Stomach smooth muscle (tissue), 2 donors: ENCODE data around the gene MAPK11.

Source experiments
- H3K27ac ChIP-seq: one replicate; pipeline ENCODE4 v1.7.0; 2013; ENCODE audit warnings: mild to moderate bottlenecking, low read length, inconsistent platforms
- H3K27me3 ChIP-seq, 2 donors: one replicate each; pipeline ENCODE4 v1.7.0; 2013; ENCODE audit warnings: low read length in 2 of 2; ENCODE audit not compliant: insufficient read depth in 2 of 2, control insufficient read depth in 1 of 2
- H3K36me3 ChIP-seq, 2 donors: one replicate each; pipeline ENCODE4 v1.7.0; 2013; ENCODE audit warnings: low read length in 2 of 2; ENCODE audit not compliant: control insufficient read depth in 2 of 2, insufficient read depth in 2 of 2
- H3K4me1 ChIP-seq: one replicate; pipeline ENCODE4 v1.7.0; 2013; ENCODE audit warnings: low read length; ENCODE audit not compliant: control insufficient read depth, insufficient read depth
- H3K4me3 ChIP-seq, 2 donors: one replicate each; pipeline ENCODE4 v1.7.0; 2013; ENCODE audit warnings: low read length in 2 of 2
- H3K9ac ChIP-seq, 2 donors: one replicate each; pipeline ENCODE4 v1.7.0; 2013; ENCODE audit warnings: low read length in 2 of 2, mild to moderate bottlenecking in 1 of 2
- H3K9me3 ChIP-seq, 2 donors: one replicate each; pipeline ENCODE4 v1.7.0; 2013; ENCODE audit warnings: low read length in 2 of 2; ENCODE audit not compliant: control insufficient read depth in 2 of 2
- donor health status: healthy.
- donor health status: Pancreatic carcinoma.

Gene MAPK11

DNA sequence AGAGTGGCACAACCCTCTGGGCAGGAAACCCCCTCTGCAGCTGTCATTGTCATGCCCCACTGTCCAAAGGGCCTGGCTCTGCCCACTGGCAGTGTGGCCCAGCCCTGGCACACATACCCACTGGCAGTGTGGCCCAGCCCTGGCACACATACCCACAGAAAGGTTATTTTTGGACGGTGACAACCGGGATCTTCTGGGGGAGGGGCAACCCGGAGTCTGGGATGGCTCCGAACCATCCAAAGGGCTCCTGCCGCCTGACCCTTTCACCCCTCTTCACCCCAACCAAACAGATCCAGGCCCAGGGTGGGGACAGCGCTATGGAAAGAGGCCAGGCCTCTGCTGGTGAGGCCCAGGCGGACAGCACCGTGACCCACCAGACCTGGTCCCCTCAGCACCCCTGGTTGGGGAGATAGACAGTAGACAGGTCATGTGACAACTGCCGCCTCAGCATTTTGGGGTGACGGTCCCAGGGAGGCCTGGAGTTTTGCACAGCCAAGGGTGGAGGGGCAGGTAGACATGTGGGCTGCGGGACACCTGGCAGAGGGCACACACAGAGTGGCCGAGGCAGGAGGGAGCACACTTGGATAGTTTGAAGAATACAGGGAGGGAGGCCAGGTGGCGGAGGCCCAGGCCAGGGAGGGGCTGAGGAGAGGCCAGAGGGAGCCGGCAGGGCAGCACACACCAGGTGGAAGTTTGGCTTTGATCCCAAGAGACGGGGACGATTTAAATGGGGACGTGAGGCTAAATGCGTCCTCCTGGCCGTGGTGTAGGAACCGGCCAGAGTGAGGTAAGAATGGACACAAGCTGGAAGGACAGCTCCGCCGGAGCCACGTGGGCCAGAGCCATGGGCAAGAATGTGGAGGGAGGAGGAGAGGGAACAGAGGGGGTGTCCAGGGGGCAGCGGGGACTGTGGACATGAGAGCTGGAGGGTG, 11.6 kb downstream of the MAPK11 start:
- H3K36me3 ChIP-seq: no peaks in the 10 kb centered on the region
- H3K4me3 ChIP-seq: no peak overlapping the region
- peaks cover 2 to 13% of the 10 kb centered on the region in 2 donors for H3K27me3 ChIP-seq
- peaks cover 20% of the 10 kb centered on the region for H3K4me1 ChIP-seq
- H3K9ac ChIP-seq: no peak overlapping the region
- H3K27ac ChIP-seq: no peak overlapping the region
- no peaks in the 10 kb centered on the region for H3K9me3 ChIP-seq

- Histone ChIP-seq H3K9ac (no peak overlapping the region), H3K9me3 (no peaks in the 10 kb centered on the region), H3K4me3 (no peak overlapping the region), H3K27ac (no peak overlapping the region), H3K36me3 (no peaks in the 10 kb centered on the region), H3K27me3 (peaks cover 0 to 8% of the 10 kb centered on the region in 2 donors), H3K4me1 (peaks cover 20% of the 10 kb centered on the region)
Observed at GRCh38 chr22:50257451-50258360, 12.5 kb downstream of the MAPK11 start.

DNA sequence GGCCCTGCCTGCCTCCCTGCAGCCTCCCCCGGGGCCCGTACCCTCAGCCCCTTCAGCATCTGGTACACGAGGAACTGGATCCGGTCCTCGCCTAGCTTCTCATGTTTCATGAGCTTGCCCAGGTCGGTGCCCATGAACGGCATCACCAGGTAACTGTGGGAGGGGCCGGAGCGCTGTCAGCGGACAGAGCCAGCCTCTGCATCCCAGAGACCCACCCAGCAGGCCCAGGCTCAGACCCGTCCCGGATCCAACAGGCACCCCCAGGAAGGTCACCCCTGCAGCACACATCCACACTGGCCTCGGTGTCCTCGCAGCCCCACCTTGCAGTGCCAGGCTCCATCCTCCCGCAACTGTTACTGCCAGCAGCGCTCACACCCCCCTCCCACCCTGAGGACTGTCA, 13.1 kb downstream of the MAPK11 start:
- no peak overlapping the region for H3K27ac ChIP-seq
- peaks cover 17% of the 10 kb centered on the region for H3K4me1 ChIP-seq
- no peak overlapping the region for H3K9ac ChIP-seq
- no peaks in the 10 kb centered on the region for H3K9me3 ChIP-seq
- H3K36me3 ChIP-seq: no peaks in the 10 kb centered on the region
- no peak overlapping the region for H3K4me3 ChIP-seq
- H3K27me3 ChIP-seq: peaks cover 0 to 2% of the 10 kb centered on the region in 2 donors

- Histone ChIP-seq H3K27ac (no peak overlapping the region), H3K27me3 (no peaks in the 10 kb centered on the region), H3K9ac (no peak overlapping the region), H3K9me3 (no peaks in the 10 kb centered on the region), H3K36me3 (no peaks in the 10 kb centered on the region), H3K4me1 (peaks cover 22% of the 10 kb centered on the region), H3K4me3 (no peak overlapping the region)
Observed at GRCh38 chr22:50256258-50256862, 13.8 kb downstream of the MAPK11 start.

DNA sequence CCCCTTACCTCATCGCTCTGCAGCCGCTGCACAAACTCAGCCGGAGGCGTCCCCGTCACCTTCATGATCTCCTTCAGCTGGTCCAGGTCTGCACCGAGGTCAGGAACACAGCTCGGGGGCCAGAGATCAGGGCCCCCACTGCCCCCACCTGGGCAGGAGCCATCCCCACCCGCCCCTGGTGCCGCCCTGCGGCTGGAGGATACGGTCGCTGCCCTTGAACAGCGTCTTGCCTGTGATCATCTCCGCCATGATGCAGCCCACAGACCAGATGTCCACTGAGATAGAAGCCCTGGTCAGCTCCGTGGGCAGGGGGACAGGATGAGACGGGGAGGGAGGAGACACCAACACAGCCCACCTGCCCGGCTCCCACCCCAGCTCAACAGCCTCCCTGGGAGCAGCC, 14.6 kb downstream of the MAPK11 start:
- no peaks in the 10 kb centered on the region for H3K27me3 ChIP-seq
- H3K36me3 ChIP-seq: no peaks in the 10 kb centered on the region
- H3K9ac ChIP-seq: no peak overlapping the region

GRCh38 chr22:50255099-50255498, 15.1 kb downstream of the MAPK11 start:
- H3K27me3 ChIP-seq: no peaks in the 10 kb centered on the region
- no peak overlapping the region for H3K9ac ChIP-seq
- no peak overlapping the region for H3K27ac ChIP-seq
- peaks cover 23% of the 10 kb centered on the region for H3K4me1 ChIP-seq
- no peaks in the 10 kb centered on the region for H3K9me3 ChIP-seq
- H3K4me3 ChIP-seq: no peak overlapping the region
- H3K36me3 ChIP-seq: no peaks in the 10 kb centered on the region

More for the DNA sequence above, 14.6 kb downstream of the MAPK11 start:
- H3K27ac ChIP-seq: no peak overlapping the region
- no peaks in the 10 kb centered on the region for H3K9me3 ChIP-seq
- peaks cover 23% of the 10 kb centered on the region for H3K4me1 ChIP-seq
- no peak overlapping the region for H3K4me3 ChIP-seq

DNA sequence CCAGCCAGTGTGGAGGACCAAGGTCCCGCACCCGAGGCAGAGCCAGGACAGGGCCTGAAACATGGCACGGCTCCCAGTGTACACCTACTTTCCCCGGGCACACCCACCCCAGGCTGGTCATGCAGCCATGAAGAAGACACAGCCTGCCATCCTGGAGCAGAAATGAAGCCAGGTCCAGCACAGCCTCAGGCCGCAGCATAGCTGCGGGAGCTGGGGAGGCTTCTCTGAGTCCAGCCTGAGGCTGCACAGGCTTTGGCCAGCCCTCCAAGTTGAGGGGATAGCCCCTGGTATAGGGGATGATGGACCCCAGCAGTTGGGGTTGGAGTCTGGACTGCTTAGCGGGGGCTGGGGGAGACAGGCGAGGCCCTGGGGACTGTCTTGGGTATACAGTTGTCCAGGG, 16.2 kb downstream of the MAPK11 start:
- Histone ChIP-seq H3K4me3 (no peak overlapping the region), H3K4me1 (peaks cover 25% of the 10 kb centered on the region), H3K36me3 (no peaks in the 10 kb centered on the region), H3K9me3 (no peaks in the 10 kb centered on the region), H3K27me3 (no peaks in the 10 kb centered on the region), H3K27ac (no peak overlapping the region), H3K9ac (no peak overlapping the region)

GRCh38 chr22:50253046-50253915, 16.9 kb downstream of the MAPK11 start:
- H3K9me3 ChIP-seq: no peaks in the 10 kb centered on the region
- H3K4me3 ChIP-seq: no peak overlapping the region
- no peaks in the 10 kb centered on the region for H3K36me3 ChIP-seq
- no peak overlapping the region for H3K9ac ChIP-seq
- peaks cover 25% of the 10 kb centered on the region for H3K4me1 ChIP-seq
- no peaks in the 10 kb centered on the region for H3K27me3 ChIP-seq
- H3K27ac ChIP-seq: no peak overlapping the region

GRCh38 chr22:50252082-50253045, 17.8 kb downstream of the MAPK11 start:
- H3K9ac ChIP-seq: peak overlapping the region in 1 of 2 donors; percentile 42
- no peaks in the 10 kb centered on the region for H3K27me3 ChIP-seq
- H3K9me3 ChIP-seq: no peaks in the 10 kb centered on the region
- H3K4me3 ChIP-seq: peak overlapping the region in 1 of 2 donors; percentile 8
- H3K27ac ChIP-seq: peak overlapping the region; percentile 74
- peaks cover 25% of the 10 kb centered on the region for H3K4me1 ChIP-seq
- H3K36me3 ChIP-seq: peaks cover 0 to 3% of the 10 kb centered on the region in 2 donors
